Chondrocyte (in vitro differentiated cells): ENCODE measurements around the gene STIM2. TPM values are rescaled to one million over a fixed set of nuclear protein-coding genes. Genes with fewer than 3 reads are reported as not detected.

Source experiments
- DNase-seq: peaks from one replicate; pipeline ENCODE4 v3.0.0; 2021; ENCODE audit warnings: mixed read lengths, low spot score
- H3K27ac Mint-ChIP-seq: one replicate; pipeline ENCODE4 v1.8.0; 2021; ENCODE audit warnings: mild to moderate bottlenecking, moderate library complexity, mixed read lengths; ENCODE audit not compliant: unreplicated experiment
- H3K27me3 Mint-ChIP-seq: 2 replicates; pipeline ENCODE4 v1.8.0; 2021; ENCODE audit warnings: low read depth, mixed read lengths
- H3K36me3 Mint-ChIP-seq: 2 replicates; pipeline ENCODE4 v1.8.0; 2021; ENCODE audit warnings: low read depth, mixed read lengths
- H3K4me1 Mint-ChIP-seq: 2 replicates; pipeline ENCODE4 v1.8.0; 2021; ENCODE audit warnings: low read depth, mild to moderate bottlenecking, mixed read lengths
- H3K4me3 Mint-ChIP-seq: one replicate; pipeline ENCODE4 v1.8.0; 2021; ENCODE audit warnings: mild to moderate bottlenecking, moderate library complexity, mixed read lengths; ENCODE audit not compliant: unreplicated experiment
- H3K9me3 Mint-ChIP-seq: 2 replicates; pipeline ENCODE4 v1.8.0; 2021; ENCODE audit warnings: low read depth, mixed read lengths
- CTCF ChIP-seq: fragments of 200-600 bp; sonication (generic); IDR thresholded peaks from 2 replicates; pipeline ENCODE4 v1.5.0; 2021; ENCODE audit warnings: antibody characterized with exemption, mild to moderate bottlenecking, moderate library complexity
- total RNA-seq: library from RNA; stranded (reverse); gene quantifications from 3 replicates; pipeline ENCODE4 v1.2.1, GENCODE V29; 2021

The STIM2 gene
- total RNA-seq, 1 donor from 2014 or later: 13.5 TPM

- no peak overlapping the region for H3K27ac Mint-ChIP-seq
Observed at GRCh38 chr4:26867914-26868684, 7.5 kb downstream of the STIM2 start.

GRCh38 chr4:26870576-26871262, 10.1 kb downstream of the STIM2 start:
- no peaks in the 10 kb centered on the region for H3K9me3 Mint-ChIP-seq
- H3K27ac Mint-ChIP-seq: no peak overlapping the region
- H3K27me3 Mint-ChIP-seq: no peaks in the 10 kb centered on the region
- no peak for DNase-seq
- H3K4me1 Mint-ChIP-seq: peaks cover 11% of the 10 kb centered on the region
- no peak for TF ChIP-seq CTCF
- H3K4me3 Mint-ChIP-seq: no peak overlapping the region
- peaks cover 2% of the 10 kb centered on the region for H3K36me3 Mint-ChIP-seq

More at GRCh38 chr4:26867914-26868684, 7.5 kb downstream of the STIM2 start:
- Mint-ChIP-seq H3K27me3 (no peaks in the 10 kb centered on the region), H3K4me3 (no peak overlapping the region), H3K4me1 (peaks cover 11% of the 10 kb centered on the region), H3K36me3 (peaks cover 2% of the 10 kb centered on the region), H3K9me3 (no peaks in the 10 kb centered on the region)
- DNase-seq: no peak
- TF ChIP-seq CTCF: no peak

GRCh38 chr4:26871611-26872010, 11.0 kb downstream of the STIM2 start:
- DNase-seq: no peak
- TF ChIP-seq CTCF: no peak
- Mint-ChIP-seq H3K27me3 (no peaks in the 10 kb centered on the region), H3K4me1 (peaks cover 11% of the 10 kb centered on the region), H3K9me3 (peaks cover 1% of the 10 kb centered on the region), H3K27ac (no peak overlapping the region), H3K36me3 (peaks cover 2% of the 10 kb centered on the region), H3K4me3 (no peak overlapping the region)

GRCh38 chr4:26873391-26874026, 12.9 kb downstream of the STIM2 start:
- Mint-ChIP-seq H3K4me1 (peaks cover 11% of the 10 kb centered on the region), H3K27ac (no peak overlapping the region), H3K36me3 (peaks cover 2% of the 10 kb centered on the region), H3K27me3 (no peaks in the 10 kb centered on the region), H3K4me3 (no peak overlapping the region), H3K9me3 (peaks cover 10% of the 10 kb centered on the region)
- TF ChIP-seq CTCF: no peak
- DNase-seq: no peak

- DNase-seq: no peak
- peaks cover 2% of the 10 kb centered on the region for H3K36me3 Mint-ChIP-seq
- no peak overlapping the region for H3K4me3 Mint-ChIP-seq
- TF ChIP-seq CTCF: no peak
- H3K4me1 Mint-ChIP-seq: peaks cover 11% of the 10 kb centered on the region
- H3K9me3 Mint-ChIP-seq: peaks cover 10% of the 10 kb centered on the region
- no peaks in the 10 kb centered on the region for H3K27me3 Mint-ChIP-seq
- no peak overlapping the region for H3K27ac Mint-ChIP-seq
Observed at GRCh38 chr4:26874110-26874509, 13.5 kb downstream of the STIM2 start.
